Smooth muscle cell (in vitro differentiated cells): ENCODE data around the gene RNU1-2. TPM values are rescaled to one million over a fixed set of nuclear protein-coding genes. Genes with fewer than 3 reads are reported as not detected.
"Not testable (repeated sequence)": the region's sequence is repeated elsewhere in the genome, so short reads cannot be mapped to it uniquely, and the experiment has no call there.

Source experiments
- DNase-seq: peaks from one replicate; lab custom pipeline; 2025; ENCODE audit not compliant: unreplicated experiment; lab: John Stamatoyannopoulos, UW
- H2AFZ ChIP-seq: fragments of 200-600 bp; sonication (generic); 2 replicates; pipeline ENCODE4 v1.6.0; 2016; ENCODE audit warnings: antibody characterized with exemption, low read depth, mild to moderate bottlenecking
- H3F3A ChIP-seq: fragments of 200-600 bp; sonication (generic); 2 replicates; pipeline ENCODE4 v1.6.0; 2017; ENCODE audit warnings: antibody characterized with exemption, low read depth
- H3K27ac ChIP-seq: fragments of 200-600 bp; sonication (generic); 2 replicates; pipeline ENCODE4 v1.5.1; 2016; ENCODE audit warnings: low read depth, mild to moderate bottlenecking
- H3K27me3 ChIP-seq: fragments of 200-600 bp; sonication (generic); 2 replicates; pipeline ENCODE4 v1.6.1; 2016; ENCODE audit warnings: low read depth, mild to moderate bottlenecking
- H3K36me3 ChIP-seq: fragments of 200-600 bp; sonication (generic); 2 replicates; pipeline ENCODE4 v1.5.1; 2016; ENCODE audit warnings: low read depth
- H3K4me1 ChIP-seq: fragments of 200-600 bp; sonication (generic); 2 replicates; pipeline ENCODE4 v1.5.1; 2016; ENCODE audit warnings: low read depth
- H3K4me2 ChIP-seq: fragments of 200-600 bp; sonication (generic); 2 replicates; pipeline ENCODE4 v1.6.0; 2016; ENCODE audit warnings: mild to moderate bottlenecking
- H3K4me3 ChIP-seq: fragments of 200-600 bp; sonication (generic); 2 replicates; pipeline ENCODE4 v1.5.1; 2016; ENCODE audit warnings: mild to moderate bottlenecking
- H3K79me2 ChIP-seq: fragments of 200-600 bp; sonication (generic); 2 replicates; pipeline ENCODE4 v1.6.0; 2016; ENCODE audit warnings: low read depth, mild to moderate bottlenecking
- H3K9ac ChIP-seq: fragments of 200-600 bp; sonication (generic); 2 replicates; pipeline ENCODE4 v1.6.0; 2016; ENCODE audit warnings: low read depth
- H3K9me3 ChIP-seq: fragments of 200-600 bp; sonication (generic); replicated peaks from 2 replicates; pipeline ENCODE4 v1.5.1; 2016; ENCODE audit warnings: low read depth
- H4K20me1 ChIP-seq: fragments of 200-600 bp; sonication (generic); 2 replicates; pipeline ENCODE4 v1.6.0; 2016; ENCODE audit warnings: low read depth
- CTCF ChIP-seq: fragments of 200-600 bp; sonication (generic); IDR thresholded peaks from 2 replicates; pipeline ENCODE4 v1.5.1; 2017; ENCODE audit warnings: borderline replicate concordance, mild to moderate bottlenecking, antibody characterized with exemption; ENCODE audit not compliant: insufficient read depth, poor library complexity, severe bottlenecking
- WGBS: methylation state at CpG from one replicate; pipeline ENCODE4 v1.1.7; 2016; ENCODE audit warnings: low lambda C conversion rate; 5-methylcytosine and 5-hydroxymethylcytosine counted together
- microRNA-seq: library from miRNA; unstranded; fragments of <30 nt; microRNA quantifications from one replicate; pipeline ENCODE4, GENCODE V29; 2016; ENCODE audit warnings: borderline number of aligned reads
- polyA plus RNA-seq: library from polyadenylated mRNA; unstranded; fragments of >200 nt; fragmentation: Nextera tagmentation; extraction: Ambion mirVana; gene quantifications from 2 replicates; pipeline ENCODE4 v1.2.1, GENCODE V29; 2016
- small RNA-seq: library from RNA; depleted of rRNA; stranded (forward); fragments of <200 nt; gene quantifications from one replicate; pipeline ENCODE3, GENCODE V24; 2014
- total RNA-seq: library from RNA; depleted of rRNA; stranded (reverse); fragments of >200 nt; gene quantifications from 2 replicates; pipeline ENCODE4 v1.2.3, GENCODE V29; 2014

Gene RNU1-2
- total and polyA plus RNA-seq, 2 experiments from 2014 or later, result under 0.01 to 4.2 TPM

DNA sequence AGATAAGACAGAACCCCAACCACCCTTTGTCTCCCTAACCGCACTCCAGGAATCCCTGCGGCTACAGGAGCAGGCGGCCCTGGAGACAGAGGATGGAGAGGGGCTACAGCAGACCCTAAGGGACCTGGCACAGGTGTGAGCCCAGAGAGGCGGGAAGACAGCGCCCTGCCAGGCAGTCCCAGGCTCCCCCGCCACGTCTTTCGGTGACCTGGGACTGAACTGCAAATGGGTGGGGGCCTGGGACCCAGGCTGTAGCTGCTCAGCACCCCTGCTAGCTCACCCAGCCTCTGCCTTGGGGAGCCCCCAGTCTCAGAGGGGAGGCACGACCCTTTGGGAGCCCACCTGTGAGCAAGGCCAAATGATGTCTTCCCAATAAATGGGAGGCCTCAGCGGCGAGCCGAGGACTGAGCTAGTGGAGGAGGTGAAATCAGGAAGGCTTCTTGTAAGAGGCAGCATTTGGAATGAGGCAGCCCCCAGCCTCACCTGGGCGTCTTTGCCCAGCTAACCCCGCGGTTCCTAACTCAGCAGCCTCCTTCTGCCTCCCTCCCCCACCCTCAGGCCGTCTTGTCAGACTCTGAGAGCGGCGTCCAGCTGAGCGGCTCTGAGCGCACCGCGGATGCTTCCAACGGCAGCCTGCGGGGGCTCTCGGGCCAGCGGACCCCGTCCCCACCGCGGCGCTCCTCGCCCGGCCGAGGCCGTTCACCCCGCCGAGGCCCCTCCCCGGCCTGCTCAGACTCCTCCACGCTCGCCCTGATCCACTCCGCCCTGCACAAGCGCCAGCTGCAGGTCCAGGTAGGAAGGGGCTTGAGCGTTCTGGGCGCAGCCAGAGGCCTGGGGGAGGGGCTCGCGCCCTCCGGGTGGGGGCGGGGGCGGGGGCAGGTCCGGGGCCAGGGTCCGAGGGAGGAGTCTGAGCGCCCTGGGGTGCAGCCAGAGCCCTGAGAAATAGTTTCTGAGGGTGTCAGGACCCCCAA is 42.9 kb downstream of the RNU1-2 start:
- Histone ChIP-seq H3K9me3 (no peaks in the 10 kb centered on the region), H3K4me1 (no peaks in the 10 kb centered on the region), H2AFZ (no peak overlapping the region), H3K36me3 (no peaks in the 10 kb centered on the region), H3K4me3 (no peak overlapping the region), H3K79me2 (no peaks in the 10 kb centered on the region), H3K9ac (no peak overlapping the region), H3K27ac (no peak overlapping the region), H3F3A (no peaks in the 10 kb centered on the region), H3K27me3 (no peaks in the 10 kb centered on the region), H3K4me2 (no peak overlapping the region), H4K20me1 (no peaks in the 10 kb centered on the region)
- no peak for DNase-seq
- TF ChIP-seq CTCF, result no peak
- 56% methylated on average over 33 of the region's 51 CpGs for WGBS

- 97% methylated on average over 27 of the region's 32 CpGs for WGBS
- H3K4me3 ChIP-seq, H3F3A ChIP-seq: not testable (repeated sequence)
These were observed 43.8 kb downstream of the RNU1-2 start for GRCh38 chr1:16939386-16940180.

DNA sequence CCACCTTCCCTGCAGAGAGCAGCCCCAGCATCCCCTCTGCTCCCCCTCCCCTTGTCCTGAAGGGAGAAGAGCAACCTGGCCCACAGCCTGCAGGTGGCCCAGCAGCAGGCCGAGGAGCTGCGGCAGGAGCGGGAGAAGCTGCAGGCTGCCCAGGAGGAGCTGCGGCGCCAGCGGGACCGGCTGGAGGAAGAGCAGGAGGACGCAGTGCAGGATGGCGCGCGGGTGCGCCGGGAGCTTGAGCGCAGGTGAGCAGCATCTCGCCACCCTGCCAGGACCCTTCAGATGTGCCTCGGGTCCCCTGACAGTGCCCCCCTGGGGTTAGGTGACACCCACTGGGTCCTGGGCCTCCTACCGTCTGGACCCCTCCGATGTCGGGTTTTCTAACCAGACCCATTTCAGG is 48.3 kb downstream of the RNU1-2 start:
- Histone ChIP-seq H3K9ac (no peak overlapping the region), H3K4me1 (no peaks in the 10 kb centered on the region), H3K4me2 (no peak overlapping the region), H3K79me2 (no peaks in the 10 kb centered on the region), H3F3A (no peaks in the 10 kb centered on the region), H3K36me3 (no peaks in the 10 kb centered on the region), H4K20me1 (no peaks in the 10 kb centered on the region), H2AFZ (no peak overlapping the region), H3K4me3 (no peak overlapping the region), H3K27ac (no peak overlapping the region), H3K27me3 (no peaks in the 10 kb centered on the region), H3K9me3 (no peaks in the 10 kb centered on the region)
- DNase-seq, result no peak
- WGBS, result 95% methylated on average over 19 of the region's 19 CpGs
- TF ChIP-seq CTCF, result no peak

More at GRCh38 chr1:16939386-16940180, 43.8 kb downstream of the RNU1-2 start:
- not testable (repeated sequence) for H4K20me1 ChIP-seq, H3K4me2 ChIP-seq, H3K9me3 ChIP-seq, H3K79me2 ChIP-seq, H3K36me3 ChIP-seq, DNase-seq, H3K27me3 ChIP-seq, H3K27ac ChIP-seq, H3K9ac ChIP-seq, H2AFZ ChIP-seq, H3K4me1 ChIP-seq

- not testable (repeated sequence) for DNase-seq
These were observed 49.7 kb downstream of the RNU1-2 start for GRCh38 chr1:16945512-16945911.

More at GRCh38 chr1:16945512-16945911, 49.7 kb downstream of the RNU1-2 start:
- not testable (repeated sequence) for H3K4me1 ChIP-seq, H3K27ac ChIP-seq, H3K79me2 ChIP-seq, H4K20me1 ChIP-seq, H2AFZ ChIP-seq, H3K9me3 ChIP-seq, H3K4me2 ChIP-seq, H3K9ac ChIP-seq, H3K36me3 ChIP-seq, H3F3A ChIP-seq, H3K27me3 ChIP-seq, H3K4me3 ChIP-seq
- 91% methylated on average over 9 of the region's 9 CpGs for WGBS

Small RNAs within 50 kb of the gene (microRNA-seq; reads per million reads assigned to microRNA genes)
- gene MIR3675, result not detected

Small RNAs within 50 kb of the gene (small RNA-seq; reads per million reads assigned to genes)
- gene MIR3675, result not detected
- 0.11 reads per million for gene RNU1-2
- not detected for gene RNU1-5P

Other genes starting within 250 kb of the RNU1-2 start
- under 0.01 TPM in 2 replicates for gene RNU1-3, start 229.0 kb upstream of the RNU1-2 start, total RNA-seq
- 4.2 and 6.4 TPM in 2 replicates for gene RNU1-3, start 229.0 kb upstream of the RNU1-2 start, polyA plus RNA-seq
- gene RNU1-4, start 155.5 kb upstream of the RNU1-2 start, total RNA-seq, result under 0.01 TPM in 2 replicates
- gene RNU1-4, start 155.5 kb upstream of the RNU1-2 start, polyA plus RNA-seq, result 4.2 and 6.4 TPM in 2 replicates
- gene CROCC, start 26.0 kb downstream of the RNU1-2 start, total RNA-seq, result 7.8 and 24.0 TPM in 2 replicates
- 19.7 and 21.4 TPM in 2 replicates for gene CROCC, start 26.0 kb downstream of the RNU1-2 start, polyA plus RNA-seq
- gene MFAP2, start 84.6 kb downstream of the RNU1-2 start, total RNA-seq, result 307 and 325 TPM in 2 replicates
- gene MFAP2, start 84.6 kb downstream of the RNU1-2 start, polyA plus RNA-seq, result 858 and 885 TPM in 2 replicates
- 16.0 and 27.7 TPM in 2 replicates for gene ATP13A2, start 115.9 kb downstream of the RNU1-2 start, total RNA-seq
- gene ATP13A2, start 115.9 kb downstream of the RNU1-2 start, polyA plus RNA-seq, result 42.3 and 64.3 TPM in 2 replicates
- gene SDHB, start 158.1 kb downstream of the RNU1-2 start, total RNA-seq, result 126 and 174 TPM in 2 replicates
- gene SDHB, start 158.1 kb downstream of the RNU1-2 start, polyA plus RNA-seq, result 111 and 123 TPM in 2 replicates
- not detected in 2 replicates for gene PADI2, start 223.5 kb downstream of the RNU1-2 start, total RNA-seq
- gene PADI2, start 223.5 kb downstream of the RNU1-2 start, polyA plus RNA-seq, result not detected in 2 replicates